ENCODE measurements around the gene MYH6. TPM values are rescaled to one million over a fixed set of nuclear protein-coding genes. Genes with fewer than 3 reads are reported as not detected.
A peak's percentile ranks its signal among the peaks of the same experiment; 100 is the strongest.

Gene MYH6
- total RNA-seq, 1 experiment from 2014 or later, result 0.09 TPM

GRCh38 chr14:23365036-23365731 lies 42.9 kb downstream of the MYH6 start, which contains the start of gene EFS (continued):
- no peak for TF ChIP-seq SMAD4 (CRISPR knock-in tag; IDR thresholded peaks at IDR 0.05)
- TF ChIP-seq GABPB1 (CRISPR knock-in tag; IDR thresholded peaks at IDR 0.05), result no peak
- TF ChIP-seq RELA (CRISPR knock-in tag; IDR thresholded peaks at IDR 0.05; ENCODE audit: borderline replicate concordance), result no peak
- no peak for TF ChIP-seq SMAD3 (CRISPR knock-in tag; IDR thresholded peaks at IDR 0.05; ENCODE audit: borderline replicate concordance)
- TF ChIP-seq, protein P1, sequence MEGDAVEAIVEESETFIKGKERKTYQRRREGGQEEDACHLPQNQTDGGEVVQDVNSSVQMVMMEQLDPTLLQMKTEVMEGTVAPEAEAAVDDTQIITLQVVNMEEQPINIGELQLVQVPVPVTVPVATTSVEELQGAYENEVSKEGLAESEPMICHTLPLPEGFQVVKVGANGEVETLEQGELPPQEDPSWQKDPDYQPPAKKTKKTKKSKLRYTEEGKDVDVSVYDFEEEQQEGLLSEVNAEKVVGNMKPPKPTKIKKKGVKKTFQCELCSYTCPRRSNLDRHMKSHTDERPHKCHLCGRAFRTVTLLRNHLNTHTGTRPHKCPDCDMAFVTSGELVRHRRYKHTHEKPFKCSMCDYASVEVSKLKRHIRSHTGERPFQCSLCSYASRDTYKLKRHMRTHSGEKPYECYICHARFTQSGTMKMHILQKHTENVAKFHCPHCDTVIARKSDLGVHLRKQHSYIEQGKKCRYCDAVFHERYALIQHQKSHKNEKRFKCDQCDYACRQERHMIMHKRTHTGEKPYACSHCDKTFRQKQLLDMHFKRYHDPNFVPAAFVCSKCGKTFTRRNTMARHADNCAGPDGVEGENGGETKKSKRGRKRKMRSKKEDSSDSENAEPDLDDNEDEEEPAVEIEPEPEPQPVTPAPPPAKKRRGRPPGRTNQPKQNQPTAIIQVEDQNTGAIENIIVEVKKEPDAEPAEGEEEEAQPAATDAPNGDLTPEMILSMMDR (IDR thresholded peaks at IDR 0.05), result no peak
- TF ChIP-seq ZNF423 (CRISPR knock-in tag; IDR thresholded peaks at IDR 0.05), result peak; percentile 9; the same call in 1 of the 2 replicates
- no peak for TF ChIP-seq NR2C2 (CRISPR knock-in tag; IDR thresholded peaks at IDR 0.05)
- TF ChIP-seq PRDM15 (CRISPR knock-in tag; IDR thresholded peaks at IDR 0.05), result no peak
- TF ChIP-seq JAZF1 (CRISPR knock-in tag; IDR thresholded peaks at IDR 0.05), result no peak
- no peak for TF ChIP-seq KAT7 (CRISPR knock-in tag; IDR thresholded peaks at IDR 0.05; ENCODE audit: borderline replicate concordance)

GRCh38 chr14:23364164-23365035 lies 43.7 kb downstream of the MYH6 start:
- TF ChIP-seq MAX (CRISPR knock-in tag; IDR thresholded peaks at IDR 0.05) (0 out of 2 replicates have a peak, but pooled peaks have one; percentile 7), E2F5 (CRISPR knock-in tag; IDR thresholded peaks at IDR 0.05) (peak; percentile 35), NR3C1 (CRISPR knock-in tag; conservative IDR thresholded peaks at IDR 0.05; ENCODE audit: low read depth) (no peak), ZSCAN18 (CRISPR knock-in tag; IDR thresholded peaks at IDR 0.05) (no peak), EMX1 (CRISPR knock-in tag; IDR thresholded peaks at IDR 0.05) (no peak), ZNF423 (CRISPR knock-in tag; IDR thresholded peaks at IDR 0.05) (no peak), PRRX2 (CRISPR knock-in tag; IDR thresholded peaks at IDR 0.05) (no peak), IRF2 (CRISPR knock-in tag; IDR thresholded peaks at IDR 0.05; ENCODE audit: borderline replicate concordance, low read depth) (no peak), STAT6 (CRISPR knock-in tag; conservative IDR thresholded peaks at IDR 0.05; ENCODE audit: low read depth) (0 out of 2 replicates have a peak, but pooled peaks have one; percentile 55), CREM (CRISPR knock-in tag; IDR thresholded peaks at IDR 0.05) (no peak)
- TF ChIP-seq, protein P2, sequence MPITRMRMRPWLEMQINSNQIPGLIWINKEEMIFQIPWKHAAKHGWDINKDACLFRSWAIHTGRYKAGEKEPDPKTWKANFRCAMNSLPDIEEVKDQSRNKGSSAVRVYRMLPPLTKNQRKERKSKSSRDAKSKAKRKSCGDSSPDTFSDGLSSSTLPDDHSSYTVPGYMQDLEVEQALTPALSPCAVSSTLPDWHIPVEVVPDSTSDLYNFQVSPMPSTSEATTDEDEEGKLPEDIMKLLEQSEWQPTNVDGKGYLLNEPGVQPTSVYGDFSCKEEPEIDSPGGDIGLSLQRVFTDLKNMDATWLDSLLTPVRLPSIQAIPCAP (CRISPR knock-in tag; IDR thresholded peaks at IDR 0.05), result no peak
- TF ChIP-seq, protein P3, sequence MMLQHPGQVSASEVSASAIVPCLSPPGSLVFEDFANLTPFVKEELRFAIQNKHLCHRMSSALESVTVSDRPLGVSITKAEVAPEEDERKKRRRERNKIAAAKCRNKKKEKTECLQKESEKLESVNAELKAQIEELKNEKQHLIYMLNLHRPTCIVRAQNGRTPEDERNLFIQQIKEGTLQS (CRISPR knock-in tag; conservative IDR thresholded peaks at IDR 0.05), result no peak
- H3K27me3 Mint-ChIP-seq (ENCODE audit: low read depth), result peaks cover 34% of the 10 kb centered on the region
- H3K36me3 Mint-ChIP-seq, result peaks cover 11% of the 10 kb centered on the region
- H3K9me3 Mint-ChIP-seq, result no peaks in the 10 kb centered on the region
- ChIA-PET CTCF (interaction anchor here (0.7 to 9.1 kb wide), 8 partner anchors 12 to 101 kb away, joined by 3 to 95 read pairs (median 7); partner anchors contain the start of genes BCL2L2 and SLC22A17), POLR2A (interaction anchor here (1.6 kb wide), 1 partner anchor 12 kb away, joined by 5 read pairs; the partner anchor contains the start of gene SLC22A17)
- H3K4me1 Mint-ChIP-seq, result peaks cover 30% of the 10 kb centered on the region
- peak; percentile 4 for ATAC-seq
- peak overlapping the region; percentile 85 for H3K27ac Mint-ChIP-seq
- peak; percentile 53 for DNase-seq (ENCODE audit: low spot score)
- peak overlapping the region; percentile 91 for H3K4me3 Mint-ChIP-seq
